HepG2 (cell line): Measurements from ENCODE around the gene LIN7A. TPM values are rescaled to one million over a fixed set of nuclear protein-coding genes. Genes with fewer than 3 reads are reported as not detected.
A peak's percentile ranks its signal among the peaks of the same experiment; 100 is the strongest.

Experiments used
- BCL6 ChIP-seq: IDR thresholded peaks from 2 replicates; pipeline ENCODE4 v1.6.1; 2016; ENCODE audit warnings: missing genetic modification reagents, missing compliant biosample characterization
- FOXA3 ChIP-seq: IDR thresholded peaks from 2 replicates; pipeline ENCODE4 v1.6.1; 2016; ENCODE audit warnings: missing genetic modification reagents, missing compliant biosample characterization
- FOXK1 ChIP-seq: sonication (generic); formaldehyde crosslinking; IDR thresholded peaks from 2 replicates; pipeline ENCODE4 v1.4.0; 2020; ENCODE audit warnings: low read depth, missing genetic modification reagents, borderline replicate concordance
- FOXK2 ChIP-seq: fragments of 450-650 bp; IDR thresholded peaks from 2 replicates; pipeline ENCODE4 v1.6.1; 2016
- FOXP1 ChIP-seq, 2 experiments: fragments of 450-650 bp in 1 of 2; IDR thresholded peaks; 2 replicates each; pipeline ENCODE4 v1.6.1; 2017 to 2018; ENCODE audit warnings: antibody characterized with exemption in 1 of 2
- MAFK ChIP-seq, 2 experiments: IDR thresholded peaks in 1 of 2; conservative IDR thresholded peaks in 1 of 2; 2 replicates each; pipeline ENCODE4 v1.6.1; 2011; ENCODE audit warnings: improper control_type of control experiment in 2 of 2, low read length in 2 of 2
- MED1 ChIP-seq: sonication (generic); formaldehyde crosslinking; IDR thresholded peaks from 2 replicates; pipeline ENCODE4 v1.4.0; 2020; ENCODE audit warnings: missing genetic modification reagents
- ONECUT2 ChIP-seq: sonication (generic); formaldehyde crosslinking; IDR thresholded peaks from 2 replicates; pipeline ENCODE4 v1.4.0; 2020; ENCODE audit warnings: missing genetic modification reagents
- RARA ChIP-seq: IDR thresholded peaks from 2 replicates; pipeline ENCODE4 v1.6.1; 2016; ENCODE audit warnings: missing genetic modification reagents, missing compliant biosample characterization
- RBFOX2 ChIP-seq: fragments of 200-400 bp; formaldehyde crosslinking; IDR thresholded peaks from 2 replicates; pipeline ENCODE4 v1.6.1; 2017; ENCODE audit warnings: low read depth, mild to moderate bottlenecking, low read length
- RFX1 ChIP-seq: fragments of 450-650 bp; IDR thresholded peaks from 2 replicates; pipeline ENCODE4 v1.6.1; 2017
- SOX13 ChIP-seq, 3 experiments: fragments of 450-650 bp in 1 of 3; sonication (generic) in 1 of 3; formaldehyde crosslinking in 1 of 3; IDR thresholded peaks in 2 of 3; conservative IDR thresholded peaks in 1 of 3; 2 replicates each; pipeline versions ENCODE4 v1.5.0 to v1.6.1; 2016 to 2020; ENCODE audit warnings: antibody characterized with exemption in 1 of 3, mild to moderate bottlenecking in 1 of 3, missing compliant biosample characterization in 1 of 3, missing genetic modification reagents in 1 of 3, moderate library complexity in 1 of 3
- SOX5 ChIP-seq: IDR thresholded peaks from 2 replicates; pipeline ENCODE4 v1.6.1; 2016; ENCODE audit warnings: borderline replicate concordance
- TBX3 ChIP-seq: fragments of 450-650 bp; IDR thresholded peaks from 2 replicates; pipeline ENCODE4 v1.6.1; 2017; ENCODE audit warnings: antibody characterized with exemption, mild to moderate bottlenecking, inconsistent platforms, borderline replicate concordance
- TCF7 ChIP-seq: sonication (generic); IDR thresholded peaks from 2 replicates; pipeline ENCODE4 v1.6.1; 2016; ENCODE audit warnings: antibody characterized with exemption, low read depth
- TEAD3 ChIP-seq: optimal IDR thresholded peaks from 2 replicates; pipeline ENCODE3; 2016; ENCODE audit warnings: borderline replicate concordance
- YEATS4 ChIP-seq: sonication (generic); formaldehyde crosslinking; IDR thresholded peaks from 2 replicates; pipeline ENCODE4 v1.4.0; 2020; ENCODE audit warnings: missing genetic modification reagents, borderline replicate concordance
- ZNF292 ChIP-seq: sonication (generic); formaldehyde crosslinking; IDR thresholded peaks from 2 replicates; pipeline ENCODE4 v1.8.1; 2022; ENCODE audit warnings: mild to moderate bottlenecking, low read depth, missing genetic modification reagents, borderline replicate concordance
- ZNF337 ChIP-seq: sonication (generic); formaldehyde crosslinking; IDR thresholded peaks from 2 replicates; pipeline ENCODE4 v1.5.1; 2020; ENCODE audit warnings: missing genetic modification reagents, low read depth, mild to moderate bottlenecking, borderline replicate concordance
- ZNF564 ChIP-seq: sonication (generic); formaldehyde crosslinking; IDR thresholded peaks from 2 replicates; pipeline ENCODE4 v1.8.1; 2023; ENCODE audit warnings: mild to moderate bottlenecking, missing genetic modification reagents
- polyA plus RNA-seq, 8 experiments: library from polyadenylated mRNA; depleted of rRNA in 3 of 8; stranded (reverse) in 7 of 8; unstranded in 1 of 8; fragments of >200 nt; fragmentation: Illumina TruSeq in 4 of 8; extraction: Trizol in 4 of 8; gene quantifications; 2 replicates each; pipeline versions ENCODE4 v1.2.1 to v1.2.3, GENCODE V29; 2011 to 2016; ENCODE audit warnings: low read depth in 4 of 8, missing spikeins in 1 of 8, mixed read lengths in 1 of 8; ENCODE audit not compliant: insufficient read depth in 1 of 8
- total RNA-seq, 5 experiments: library from RNA; depleted of rRNA; stranded (reverse); fragments of >200 nt; fragmentation: Illumina TruSeq; extraction: Trizol; gene quantifications; 2 replicates each; pipeline ENCODE4 v1.2.3, GENCODE V29; 2016; ENCODE audit warnings: low read depth in 1 of 5
- TF ChIP-seq, protein P1 (sequence below): IDR thresholded peaks from 2 replicates; pipeline ENCODE4 v1.6.1; 2016; ENCODE audit warnings: low read depth
- TF ChIP-seq, protein P2 (sequence below): sonication (generic); formaldehyde crosslinking; IDR thresholded peaks from 2 replicates; pipeline ENCODE4 v1.9.0; 2021; ENCODE audit warnings: missing genetic modification reagents, mild to moderate bottlenecking, borderline replicate concordance
- TF ChIP-seq, protein P3 (sequence below): sonication (generic); formaldehyde crosslinking; conservative IDR thresholded peaks from 2 replicates; pipeline ENCODE4 v1.4.0; 2020; ENCODE audit warnings: mild to moderate bottlenecking, missing genetic modification reagents, moderate library complexity

LIN7A gene
- total and polyA plus RNA-seq, 2 of the 13 experiments (the other 11 are each of a cell fraction or from before 2014, with no cell fraction given), result 18.5 to 19.2 TPM

DNA sequence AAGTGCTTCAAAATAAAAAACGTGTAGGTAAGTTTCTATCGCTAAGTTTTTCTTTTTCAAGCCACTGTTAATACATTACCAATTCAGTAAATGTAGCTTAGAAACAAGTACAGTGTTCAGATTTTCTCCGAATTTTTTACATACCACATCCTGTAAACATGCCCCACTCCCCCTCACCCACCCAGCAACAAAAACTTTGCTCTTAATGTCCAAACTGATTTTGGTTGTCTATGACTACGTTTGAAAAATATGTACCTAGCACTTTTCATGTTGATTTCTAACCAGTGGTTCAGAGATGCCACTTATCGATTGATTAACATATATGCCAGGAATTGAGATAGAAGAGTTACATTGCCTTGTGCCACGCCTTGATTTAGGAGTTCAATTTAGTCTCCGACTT lies 663 bp upstream of the LIN7A start (continued):
- TF ChIP-seq, protein P1, sequence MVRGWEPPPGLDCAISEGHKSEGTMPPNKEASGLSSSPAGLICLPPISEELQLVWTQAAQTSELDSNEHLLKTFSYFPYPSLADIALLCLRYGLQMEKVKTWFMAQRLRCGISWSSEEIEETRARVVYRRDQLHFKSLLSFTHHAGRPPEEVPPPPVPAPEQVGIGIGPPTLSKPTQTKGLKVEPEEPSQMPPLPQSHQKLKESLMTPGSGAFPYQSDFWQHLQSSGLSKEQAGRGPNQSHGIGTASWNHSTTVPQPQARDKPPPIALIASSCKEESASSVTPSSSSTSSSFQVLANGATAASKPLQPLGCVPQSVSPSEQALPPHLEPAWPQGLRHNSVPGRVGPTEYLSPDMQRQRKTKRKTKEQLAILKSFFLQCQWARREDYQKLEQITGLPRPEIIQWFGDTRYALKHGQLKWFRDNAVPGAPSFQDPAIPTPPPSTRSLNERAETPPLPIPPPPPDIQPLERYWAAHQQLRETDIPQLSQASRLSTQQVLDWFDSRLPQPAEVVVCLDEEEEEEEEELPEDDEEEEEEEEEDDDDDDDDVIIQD, result peak; percentile 19; the same call in 1 of the 2 replicates
- TF ChIP-seq FOXP1 (IDR thresholded peaks at IDR 0.05) (peak; percentile 35; the same call in 1 of the 2 replicates), FOXP1 (CRISPR knock-in tag; IDR thresholded peaks at IDR 0.05) (0 out of 2 replicates have a peak, but pooled peaks have one; percentile 42), RARA (CRISPR knock-in tag) (0 out of 2 replicates have a peak, but pooled peaks have one; percentile 17), SOX5 (CRISPR knock-in tag) (peak; percentile 20; the same call in 1 of the 2 replicates), FOXK1 (CRISPR knock-in tag) (peak; percentile 44; the same call in 1 of the 2 replicates), RFX1 (peak; percentile 9; the same call in 1 of the 2 replicates), FOXK2 (peak; percentile 63), ONECUT2 (CRISPR knock-in tag) (peak; percentile 52; the same call in 1 of the 2 replicates), ZNF337 (no peak), MED1 (peak; percentile 44; the same call in 1 of the 2 replicates), MAFK (conservative IDR thresholded peaks at IDR 0.05 in 1 of 2, IDR thresholded peaks at IDR 0.05 in 1 of 2; ENCODE audit: low read length in 2 of 2) (no peak), TBX3 (0 out of 2 replicates have a peak, but pooled peaks have one; percentile 19), ZNF564 (CRISPR knock-in tag) (no peak), TEAD3 (CRISPR knock-in tag) (peak; percentile 91), SOX13 (IDR thresholded peaks at IDR 0.05) (no peak), SOX13 (CRISPR knock-in tag; conservative IDR thresholded peaks at IDR 0.05 in 1 of 2, IDR thresholded peaks at IDR 0.05 in 1 of 2) (0 out of 4 replicates have a peak, but pooled peaks of 1 of the 2 experiments have one; percentile 17), TCF7 (0 out of 2 replicates have a peak, but pooled peaks have one; percentile 21), BCL6 (CRISPR knock-in tag) (peak; percentile 17; the same call in 1 of the 2 replicates), RBFOX2 (peak; percentile 22; the same call in 1 of the 2 replicates), ZNF292 (no peak), FOXA3 (CRISPR knock-in tag) (peak; percentile 26; the same call in 1 of the 2 replicates), YEATS4 (0 out of 2 replicates have a peak, but pooled peaks have one; percentile 1)
- TF ChIP-seq, protein P2, sequence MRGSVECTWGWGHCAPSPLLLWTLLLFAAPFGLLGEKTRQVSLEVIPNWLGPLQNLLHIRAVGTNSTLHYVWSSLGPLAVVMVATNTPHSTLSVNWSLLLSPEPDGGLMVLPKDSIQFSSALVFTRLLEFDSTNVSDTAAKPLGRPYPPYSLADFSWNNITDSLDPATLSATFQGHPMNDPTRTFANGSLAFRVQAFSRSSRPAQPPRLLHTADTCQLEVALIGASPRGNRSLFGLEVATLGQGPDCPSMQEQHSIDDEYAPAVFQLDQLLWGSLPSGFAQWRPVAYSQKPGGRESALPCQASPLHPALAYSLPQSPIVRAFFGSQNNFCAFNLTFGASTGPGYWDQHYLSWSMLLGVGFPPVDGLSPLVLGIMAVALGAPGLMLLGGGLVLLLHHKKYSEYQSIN, result no peak
- TF ChIP-seq, protein P3, sequence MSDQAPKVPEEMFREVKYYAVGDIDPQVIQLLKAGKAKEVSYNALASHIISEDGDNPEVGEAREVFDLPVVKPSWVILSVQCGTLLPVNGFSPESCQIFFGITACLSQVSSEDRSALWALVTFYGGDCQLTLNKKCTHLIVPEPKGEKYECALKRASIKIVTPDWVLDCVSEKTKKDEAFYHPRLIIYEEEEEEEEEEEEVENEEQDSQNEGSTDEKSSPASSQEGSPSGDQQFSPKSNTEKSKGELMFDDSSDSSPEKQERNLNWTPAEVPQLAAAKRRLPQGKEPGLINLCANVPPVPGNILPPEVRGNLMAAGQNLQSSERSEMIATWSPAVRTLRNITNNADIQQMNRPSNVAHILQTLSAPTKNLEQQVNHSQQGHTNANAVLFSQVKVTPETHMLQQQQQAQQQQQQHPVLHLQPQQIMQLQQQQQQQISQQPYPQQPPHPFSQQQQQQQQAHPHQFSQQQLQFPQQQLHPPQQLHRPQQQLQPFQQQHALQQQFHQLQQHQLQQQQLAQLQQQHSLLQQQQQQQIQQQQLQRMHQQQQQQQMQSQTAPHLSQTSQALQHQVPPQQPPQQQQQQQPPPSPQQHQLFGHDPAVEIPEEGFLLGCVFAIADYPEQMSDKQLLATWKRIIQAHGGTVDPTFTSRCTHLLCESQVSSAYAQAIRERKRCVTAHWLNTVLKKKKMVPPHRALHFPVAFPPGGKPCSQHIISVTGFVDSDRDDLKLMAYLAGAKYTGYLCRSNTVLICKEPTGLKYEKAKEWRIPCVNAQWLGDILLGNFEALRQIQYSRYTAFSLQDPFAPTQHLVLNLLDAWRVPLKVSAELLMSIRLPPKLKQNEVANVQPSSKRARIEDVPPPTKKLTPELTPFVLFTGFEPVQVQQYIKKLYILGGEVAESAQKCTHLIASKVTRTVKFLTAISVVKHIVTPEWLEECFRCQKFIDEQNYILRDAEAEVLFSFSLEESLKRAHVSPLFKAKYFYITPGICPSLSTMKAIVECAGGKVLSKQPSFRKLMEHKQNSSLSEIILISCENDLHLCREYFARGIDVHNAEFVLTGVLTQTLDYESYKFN (CRISPR knock-in tag), result peak; percentile 62
